ENCODE results near the gene TSLP.

- TF ChIP-seq CTCF (IDR thresholded peaks at IDR 0.05) (no peak), POLR2AphosphoS5 (IDR thresholded peaks at IDR 0.05) (no peak), EP300 (IDR thresholded peaks at IDR 0.05) (no peak)
Measured at GRCh38 chr5:111113678-111114077, 42.2 kb downstream of the TSLP start.

Measured in gastroesophageal sphincter (tissue), 3 donors.